Measurements from ENCODE around the gene IL18RAP.

The IL18RAP gene

DNA sequence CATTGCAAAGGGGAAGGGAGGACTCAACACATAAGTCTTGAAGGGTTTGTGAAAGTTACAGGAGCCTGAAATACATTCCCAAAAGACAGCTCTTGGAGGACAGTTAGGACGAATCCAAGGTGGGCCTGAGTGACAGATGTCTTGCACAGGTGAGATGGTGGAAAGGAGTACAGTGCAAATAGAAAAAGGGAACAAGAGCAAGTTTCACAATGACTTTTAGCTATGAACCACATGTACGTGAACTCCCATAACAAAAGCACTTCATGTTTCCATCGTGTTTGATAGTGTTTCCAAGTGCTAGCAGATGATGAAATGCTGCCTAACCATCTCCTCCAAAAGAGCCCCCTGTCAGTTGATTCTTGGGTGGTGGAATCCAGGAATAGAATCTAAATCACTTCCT is 1.8 kb downstream of the IL18RAP start:
- peak; percentile 21 for DNase-seq

DNA sequence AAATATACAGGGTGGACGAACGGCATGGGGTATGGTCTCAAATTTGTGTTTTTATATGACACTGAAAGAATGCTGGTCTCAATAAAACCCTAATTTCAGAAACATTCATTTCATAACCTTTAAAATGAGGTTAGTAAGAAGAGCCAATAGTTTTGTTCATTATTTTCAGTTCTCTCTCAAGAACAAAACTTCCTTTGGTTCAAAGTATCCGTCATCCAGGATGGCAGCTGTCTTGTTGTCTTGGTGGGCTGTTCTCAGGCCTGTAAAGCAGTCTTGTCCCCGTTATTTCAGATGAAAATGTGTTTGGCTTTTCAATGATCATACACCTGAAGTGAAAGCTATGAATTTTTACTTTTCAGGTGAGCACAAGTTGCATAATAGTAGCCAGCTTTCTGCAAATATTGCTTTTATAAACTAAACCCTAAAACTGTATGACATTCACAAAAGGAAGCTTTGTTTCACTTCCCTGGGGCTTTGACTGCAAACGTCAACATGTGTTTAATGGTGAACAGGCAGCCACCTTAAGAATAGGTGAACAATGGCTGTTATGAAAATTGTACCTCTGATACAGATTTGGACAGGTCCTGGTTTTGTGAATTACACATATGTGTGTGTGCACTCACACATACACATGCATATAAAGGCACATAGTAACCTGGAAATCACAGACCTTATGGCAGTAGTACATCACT is 2.6 kb downstream of the IL18RAP start:
- no peak for DNase-seq

GRCh38 chr2:102427249-102427648 is 4.3 kb downstream of the IL18RAP start:
- no peak for DNase-seq

DNA sequence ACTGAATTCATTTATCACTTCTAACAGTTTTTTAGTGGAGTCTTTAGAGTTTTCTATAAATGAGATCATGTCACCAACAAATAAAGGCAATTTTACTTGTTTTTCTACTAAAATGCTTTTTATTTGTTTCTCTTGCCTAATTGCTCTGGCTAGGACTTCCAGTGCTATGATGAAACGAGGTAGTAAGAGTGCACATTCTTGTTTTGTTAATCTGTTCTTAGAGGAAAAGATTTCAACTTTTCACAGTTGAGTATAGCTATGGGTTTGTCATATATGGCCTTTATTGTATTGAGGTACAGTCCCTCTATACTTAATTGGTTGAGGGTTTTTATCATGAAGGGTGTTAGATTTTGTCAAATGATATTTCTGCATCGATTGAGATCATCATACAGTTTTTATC is 5.6 kb downstream of the IL18RAP start:
- DNase-seq = no peak

DNA sequence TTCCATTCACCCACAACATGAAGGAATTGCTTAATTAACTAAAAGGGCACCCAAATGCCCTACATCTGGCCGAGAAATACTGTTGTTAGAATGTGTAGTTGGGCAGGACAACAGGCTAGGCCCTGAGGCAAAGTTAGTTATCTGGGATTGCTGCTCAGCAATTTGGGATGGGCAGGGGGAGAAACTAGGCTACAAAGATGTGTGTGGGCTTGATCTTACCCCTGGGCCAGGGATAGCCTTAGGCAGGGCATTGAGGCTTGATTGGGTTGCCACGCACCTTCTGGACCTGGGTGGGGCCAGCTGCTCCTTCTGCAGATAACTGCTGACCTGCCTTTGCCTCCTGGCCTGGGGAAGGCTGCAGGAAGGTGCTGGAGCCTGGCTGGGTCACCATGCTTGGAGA is 9.4 kb downstream of the IL18RAP start:
- DNase-seq = no peak

DNA sequence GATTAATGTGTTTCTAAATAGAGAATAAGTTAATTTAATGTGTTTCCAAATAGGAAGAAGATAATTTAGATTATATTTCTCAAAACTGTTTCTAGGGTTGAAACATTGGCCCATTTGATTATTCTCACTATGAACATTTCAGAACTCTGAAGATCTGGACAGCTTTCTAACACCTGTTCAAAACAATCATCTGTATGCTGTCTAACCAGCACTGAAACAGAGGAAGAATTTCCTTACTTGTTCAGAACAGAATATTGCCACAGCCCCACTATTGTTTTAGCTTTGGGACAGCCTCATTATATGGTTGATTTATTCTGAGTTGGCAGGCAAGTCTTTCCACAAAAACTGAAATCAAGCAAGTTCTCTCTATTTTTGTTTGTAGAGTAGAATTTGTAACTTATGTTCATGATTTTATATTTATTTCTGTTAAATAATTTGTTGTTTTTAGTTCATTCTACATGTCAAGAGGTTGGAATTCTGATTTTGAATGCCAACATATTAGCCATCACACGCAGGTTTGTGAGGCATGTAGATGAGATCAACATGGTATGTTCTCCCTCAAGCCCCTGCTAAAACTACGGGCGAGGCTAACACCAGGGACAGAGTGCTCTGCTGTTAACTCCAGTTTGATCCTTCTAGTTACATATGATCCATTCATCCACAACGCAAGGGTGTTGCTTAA is 11.2 kb downstream of the IL18RAP start:
- no peak for DNase-seq

GRCh38 chr2:102434655-102435381 is 11.9 kb downstream of the IL18RAP start:
- DNase-seq = no peak

- peak; percentile 19 for DNase-seq
Observed at GRCh38 chr2:102435741-102436140, 12.8 kb downstream of the IL18RAP start.

DNA sequence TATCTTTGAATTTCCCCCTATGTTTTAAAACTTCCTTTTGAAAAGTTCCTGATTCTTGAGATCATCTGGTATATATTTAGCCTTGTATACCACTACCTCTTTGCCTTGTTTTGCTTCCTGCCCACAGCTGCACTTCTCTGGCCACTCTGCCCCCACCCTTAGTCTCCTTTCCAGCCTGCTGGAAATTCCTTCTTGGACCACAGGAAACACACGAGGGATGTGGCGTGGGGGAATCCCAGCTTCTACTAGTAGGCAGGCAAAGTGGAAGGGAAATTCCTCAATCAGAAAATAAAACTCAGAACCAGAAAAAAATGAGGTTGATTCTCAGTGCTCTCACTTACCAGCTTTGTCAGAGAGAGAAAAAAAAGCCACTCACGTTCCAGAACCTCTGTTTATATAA is 13.4 kb downstream of the IL18RAP start:
- peak; percentile 41 for DNase-seq

- DNase-seq = no peak
Observed at GRCh38 chr2:102437122-102437521, 14.2 kb downstream of the IL18RAP start.

DNA sequence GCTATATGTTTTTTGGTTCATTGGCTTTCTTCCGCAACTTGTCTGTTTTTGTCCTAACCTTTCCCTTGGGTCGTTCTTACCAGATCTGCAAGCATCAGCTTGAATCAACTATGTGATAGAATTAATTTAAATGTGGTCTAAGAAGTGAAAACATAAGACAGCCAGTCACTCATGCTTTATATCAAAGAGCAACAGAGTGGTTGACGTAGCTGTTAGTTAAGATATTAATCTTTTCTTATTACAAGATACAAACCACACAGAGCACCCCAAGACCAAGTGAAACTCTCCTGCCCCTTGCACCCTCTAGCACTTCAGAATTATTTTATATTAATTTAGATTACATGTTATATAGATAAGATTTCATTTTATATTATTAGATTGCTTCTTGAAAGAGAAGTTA is 15.2 kb downstream of the IL18RAP start:
- DNase-seq = no peak

- DNase-seq = peak; percentile 17
Observed at GRCh38 chr2:102438578-102438977, 15.6 kb downstream of the IL18RAP start.

GRCh38 chr2:102439065-102439695 is 16.2 kb downstream of the IL18RAP start:
- DNase-seq = no peak

DNA sequence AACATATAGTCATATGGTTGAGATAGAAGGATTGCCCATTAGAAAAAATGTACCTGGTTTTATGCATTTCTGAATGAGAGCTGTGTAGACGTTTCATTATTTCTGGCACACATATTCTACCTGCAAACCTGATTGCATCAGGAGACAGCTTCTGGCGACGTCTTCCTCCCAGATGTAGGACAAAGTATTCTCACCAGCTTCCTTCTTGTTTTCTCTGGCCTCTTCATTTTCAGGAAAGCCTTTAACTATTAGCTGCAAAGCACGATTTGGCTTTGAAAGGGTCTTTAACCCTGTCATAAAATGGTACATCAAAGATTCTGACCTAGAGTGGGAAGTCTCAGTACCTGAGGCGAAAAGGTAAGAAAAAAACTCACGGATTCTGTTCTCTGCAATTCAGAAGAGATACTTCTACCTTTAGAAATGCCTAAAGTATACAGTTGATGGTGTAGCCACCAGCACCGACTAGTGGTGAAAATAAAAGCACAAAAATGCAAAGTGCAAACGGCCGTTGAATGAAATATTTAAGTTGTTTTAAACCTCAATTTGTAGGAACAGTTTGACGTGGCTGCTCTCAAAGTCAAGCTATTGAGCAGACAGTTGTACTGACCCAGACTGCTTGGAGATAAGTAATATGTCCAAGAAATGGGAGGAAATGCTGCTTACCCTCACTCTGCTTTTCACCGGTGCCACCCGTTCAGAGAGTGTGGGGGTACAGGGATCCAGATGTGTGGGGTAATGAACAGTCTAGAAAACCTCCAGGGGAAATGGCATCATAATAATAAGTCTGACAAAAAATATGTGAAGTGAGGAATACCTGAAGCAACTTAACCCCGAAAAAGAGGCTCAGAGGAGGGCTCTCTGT is 20.2 kb downstream of the IL18RAP start:
- DNase-seq = peak; percentile 48

GRCh38 chr2:102444233-102444632 is 21.3 kb downstream of the IL18RAP start:
- no peak for DNase-seq

DNA sequence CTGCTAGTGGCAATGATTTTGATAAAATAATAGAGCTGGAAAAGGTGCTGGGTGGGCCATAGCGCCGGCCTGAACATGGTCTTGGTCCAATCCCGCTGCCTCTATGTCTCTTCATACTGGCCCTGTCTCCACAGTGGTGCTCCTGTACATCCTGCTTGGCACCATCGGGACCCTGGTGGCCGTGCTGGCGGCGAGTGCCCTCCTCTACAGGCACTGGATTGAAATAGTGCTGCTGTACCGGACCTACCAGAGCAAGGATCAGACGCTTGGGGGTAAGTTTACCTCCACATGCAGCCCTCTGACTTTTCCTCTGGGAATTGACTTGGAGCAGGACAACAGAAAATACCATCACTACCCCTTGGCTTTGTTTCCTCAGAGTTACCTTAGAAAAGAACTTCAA is 24.0 kb downstream of the IL18RAP start:
- no peak for DNase-seq

GRCh38 chr2:102449370-102449974 is 26.5 kb downstream of the IL18RAP start:
- peak; percentile 34 for DNase-seq

DNA sequence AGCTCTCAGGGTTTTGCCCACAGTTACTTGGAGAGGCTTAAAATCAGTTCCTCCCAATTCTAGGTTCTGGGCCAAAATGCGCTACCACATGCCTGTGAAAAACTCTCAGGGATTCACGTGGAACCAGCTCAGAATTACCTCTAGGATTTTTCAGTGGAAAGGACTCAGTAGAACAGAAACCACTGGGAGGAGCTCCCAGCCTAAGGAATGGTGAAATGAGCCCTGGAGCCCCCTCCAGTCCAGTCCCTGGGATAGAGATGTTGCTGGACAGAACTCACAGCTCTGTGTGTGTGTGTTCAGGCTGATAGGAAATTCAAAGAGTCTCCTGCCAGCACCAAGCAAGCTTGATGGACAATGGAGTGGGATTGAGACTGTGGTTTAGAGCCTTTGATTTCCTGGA is 29.0 kb downstream of the IL18RAP start:
- DNase-seq = no peak

- no peak for DNase-seq
Observed at GRCh38 chr2:102453501-102453900, 30.5 kb downstream of the IL18RAP start.

DNA sequence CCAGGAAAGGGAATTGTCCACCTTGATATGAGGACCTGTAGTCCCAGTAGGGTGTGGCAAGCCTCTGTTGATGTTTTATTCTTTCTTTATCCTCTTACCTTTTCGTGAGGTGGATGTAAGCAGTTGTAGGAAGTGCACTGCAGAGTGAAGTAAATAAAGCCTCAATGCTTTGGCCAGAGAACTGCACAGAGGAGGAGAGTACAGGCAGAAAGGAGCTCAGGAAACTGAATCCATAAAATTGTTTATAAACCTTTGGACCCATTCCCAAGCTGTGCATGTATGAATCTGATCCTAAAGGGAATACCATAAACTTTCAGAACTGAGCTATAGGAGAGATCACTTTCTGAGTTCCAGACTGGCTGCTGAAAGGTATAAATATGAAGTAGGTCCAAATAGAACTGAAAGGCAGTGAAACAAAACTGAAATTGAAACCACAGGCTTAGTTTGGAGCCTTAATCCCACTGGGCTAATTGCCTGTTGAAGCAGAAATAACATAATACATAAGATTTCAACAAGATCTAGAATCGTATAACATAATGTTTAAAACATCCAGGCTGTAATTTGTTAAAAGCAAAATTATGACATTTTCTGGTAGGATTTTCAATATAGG is 32.2 kb downstream of the IL18RAP start:
- DNase-seq = peak; percentile 6

- DNase-seq = no peak
Observed at GRCh38 chr2:102460467-102460866, 37.5 kb downstream of the IL18RAP start.

DNA sequence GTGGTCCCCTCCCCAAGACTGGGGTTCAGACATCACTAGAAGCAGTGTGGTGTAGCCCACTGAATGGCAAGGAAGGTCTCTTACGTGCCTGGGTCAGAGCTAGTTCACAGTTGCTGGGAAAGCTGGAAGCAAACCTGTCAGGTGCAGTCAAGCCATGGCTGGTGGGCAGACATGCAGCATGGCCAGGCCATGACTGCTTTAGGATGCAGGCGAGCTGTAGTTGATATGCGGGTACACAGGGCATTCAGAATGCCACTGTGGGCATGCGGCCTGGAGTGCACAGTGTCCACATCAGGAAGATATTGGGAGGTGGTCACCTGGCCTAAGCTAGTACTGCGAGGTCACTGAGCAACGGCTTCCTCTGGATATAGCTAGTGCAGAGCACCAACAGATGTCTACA is 38.2 kb downstream of the IL18RAP start:
- no peak for DNase-seq

Measured in inflammatory macrophage treated with lipopolysaccharide for 4 hours (primary cell).